HG03064 (cell line): Measurements from ENCODE around the gene RALA.
"Not testable (repeated sequence)": the region's sequence is repeated elsewhere in the genome, so short reads cannot be mapped to it uniquely, and the experiment has no call there.

ENCODE experiments used
- ATAC-seq: cut with Tn5 transposase; IDR thresholded peaks from one replicate; pipeline ENCODE4 v1.9.1; 2021; ENCODE audit warnings: low read depth; ENCODE audit not compliant: unreplicated experiment

Gene RALA

DNA sequence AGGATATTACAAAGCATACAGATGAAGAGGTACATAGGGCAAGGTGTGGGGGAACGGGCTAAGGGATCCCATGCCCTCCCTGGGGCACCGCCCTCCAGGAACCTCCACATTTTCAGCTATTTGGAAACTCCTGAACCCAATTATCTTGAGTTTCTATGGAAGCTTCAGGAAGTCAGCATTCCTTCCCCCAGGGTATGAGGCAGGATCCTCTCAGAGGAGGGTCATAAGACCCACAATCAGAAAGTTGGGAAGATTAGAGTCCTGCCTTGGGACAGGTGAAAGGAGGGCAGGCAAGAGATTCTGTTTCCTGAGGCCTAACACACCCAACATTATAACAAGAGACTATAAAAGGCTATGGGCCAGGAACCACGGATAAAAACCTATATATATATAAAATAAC, 98.0 kb downstream of the RALA start:
- no peak for ATAC-seq

DNA sequence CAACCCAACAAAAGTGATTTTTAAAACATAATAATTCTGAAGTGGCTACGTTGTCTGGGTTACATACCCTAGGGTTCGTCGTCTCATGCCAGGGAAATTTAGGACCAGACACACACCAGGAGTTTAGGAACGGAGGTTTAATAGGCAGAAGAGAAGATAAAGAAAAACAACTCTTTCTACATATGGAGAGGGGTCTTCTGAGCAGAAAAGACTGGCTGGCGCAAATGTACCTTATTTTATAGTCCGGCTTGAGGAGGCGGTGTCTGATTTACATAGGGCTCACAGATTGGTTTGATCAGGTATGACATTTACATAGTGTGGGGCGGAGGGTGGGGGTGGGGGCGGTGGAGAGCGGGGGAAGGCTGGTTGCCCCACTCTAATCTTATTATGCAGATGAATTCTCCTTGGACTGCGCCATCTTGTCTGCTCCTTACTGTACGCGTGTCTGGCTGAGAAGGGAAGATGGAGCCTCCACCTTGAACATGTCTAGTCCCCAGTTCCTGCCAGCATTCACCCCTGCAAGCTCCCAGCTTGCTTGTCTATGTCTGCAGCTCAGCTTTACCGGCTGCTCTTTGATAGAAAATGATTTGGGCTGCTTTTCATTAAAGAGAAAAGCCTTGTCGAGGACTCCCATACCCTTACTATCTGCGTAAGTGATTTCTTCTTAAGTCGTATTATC, 98.7 kb downstream of the RALA start:
- ATAC-seq: no peak

DNA sequence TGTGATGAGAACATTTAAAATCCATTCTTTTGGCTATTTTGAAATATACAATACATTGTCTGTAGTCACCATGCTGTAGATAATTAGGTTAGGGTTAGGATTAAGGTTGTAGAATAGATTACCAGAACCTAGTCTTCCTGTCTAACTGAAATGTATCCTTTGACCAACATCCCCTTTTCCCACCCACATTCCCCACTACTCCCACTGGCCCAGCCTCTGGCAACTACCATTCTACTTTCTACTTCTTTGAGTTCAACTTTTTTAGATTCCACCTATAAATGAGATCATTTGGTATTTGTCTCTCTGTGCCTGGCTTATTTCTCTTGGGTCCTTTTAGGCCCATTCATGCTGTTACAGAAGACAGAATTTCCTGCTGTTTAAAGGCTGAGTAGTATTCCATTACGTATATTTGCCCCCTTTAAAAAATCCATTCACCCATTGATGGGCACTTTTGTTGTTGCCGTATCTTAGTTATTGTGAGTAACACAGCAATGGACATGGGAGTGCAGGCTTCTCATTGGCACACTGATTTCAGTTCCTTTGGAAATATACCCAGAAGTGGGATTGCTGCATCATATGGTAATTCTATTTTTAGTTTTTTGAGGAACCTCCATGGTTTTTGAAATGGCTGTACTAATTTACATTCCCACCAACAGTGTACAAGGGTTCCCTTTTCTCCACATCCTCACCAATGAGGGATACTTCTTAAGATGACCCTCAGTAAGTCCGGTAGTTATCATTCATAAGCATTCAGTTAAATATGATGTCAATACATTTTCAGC, 104.0 kb downstream of the RALA start:
- no peak for ATAC-seq

DNA sequence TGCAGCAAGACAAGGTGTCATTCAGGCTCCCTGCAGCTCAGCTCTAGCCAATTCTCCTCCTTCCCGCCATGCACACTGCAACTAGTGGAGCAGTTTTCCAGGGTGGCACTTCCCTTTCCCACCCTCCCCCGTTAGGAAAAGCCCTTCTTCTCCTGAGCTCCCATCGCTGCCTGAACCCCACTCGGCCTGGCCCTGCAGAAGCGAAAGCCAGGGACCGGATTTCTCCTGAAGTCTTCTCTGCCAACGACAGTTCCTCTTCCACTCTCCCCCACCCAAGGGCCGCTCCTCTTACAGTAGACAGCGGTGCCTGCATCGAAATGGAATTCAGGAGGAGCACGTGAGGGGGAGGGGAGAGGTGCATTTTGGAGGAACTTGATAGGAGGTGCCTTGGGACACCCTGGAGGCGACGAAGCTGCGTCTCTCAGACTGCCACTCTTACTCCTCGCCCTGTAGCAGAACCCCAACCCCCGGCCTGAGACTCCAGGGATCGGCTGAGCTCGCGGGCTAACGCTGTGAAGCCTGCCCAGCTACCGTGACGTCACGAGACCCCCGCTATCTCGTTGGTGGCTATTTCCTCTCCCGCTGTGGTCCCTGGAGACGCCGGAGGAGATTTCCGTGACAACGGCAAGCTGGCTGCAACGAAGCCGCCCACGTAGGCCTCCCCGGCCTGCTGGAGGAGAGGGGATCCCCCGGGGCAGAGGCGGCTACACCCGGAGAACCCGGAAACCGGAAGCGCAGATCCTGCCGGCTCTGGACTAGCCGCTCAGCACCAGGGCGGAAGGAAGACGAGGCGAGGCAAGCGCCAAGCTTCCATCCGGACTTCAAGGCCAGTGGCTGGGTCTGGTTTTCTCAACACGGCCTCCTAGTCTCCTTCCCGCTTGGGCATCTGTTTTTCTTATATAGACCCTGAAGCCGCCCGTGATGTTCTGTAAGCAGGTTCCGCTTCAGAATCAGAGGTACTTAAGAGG, 109.7 kb downstream of the RALA start:
- peak; percentile 96 for ATAC-seq

DNA sequence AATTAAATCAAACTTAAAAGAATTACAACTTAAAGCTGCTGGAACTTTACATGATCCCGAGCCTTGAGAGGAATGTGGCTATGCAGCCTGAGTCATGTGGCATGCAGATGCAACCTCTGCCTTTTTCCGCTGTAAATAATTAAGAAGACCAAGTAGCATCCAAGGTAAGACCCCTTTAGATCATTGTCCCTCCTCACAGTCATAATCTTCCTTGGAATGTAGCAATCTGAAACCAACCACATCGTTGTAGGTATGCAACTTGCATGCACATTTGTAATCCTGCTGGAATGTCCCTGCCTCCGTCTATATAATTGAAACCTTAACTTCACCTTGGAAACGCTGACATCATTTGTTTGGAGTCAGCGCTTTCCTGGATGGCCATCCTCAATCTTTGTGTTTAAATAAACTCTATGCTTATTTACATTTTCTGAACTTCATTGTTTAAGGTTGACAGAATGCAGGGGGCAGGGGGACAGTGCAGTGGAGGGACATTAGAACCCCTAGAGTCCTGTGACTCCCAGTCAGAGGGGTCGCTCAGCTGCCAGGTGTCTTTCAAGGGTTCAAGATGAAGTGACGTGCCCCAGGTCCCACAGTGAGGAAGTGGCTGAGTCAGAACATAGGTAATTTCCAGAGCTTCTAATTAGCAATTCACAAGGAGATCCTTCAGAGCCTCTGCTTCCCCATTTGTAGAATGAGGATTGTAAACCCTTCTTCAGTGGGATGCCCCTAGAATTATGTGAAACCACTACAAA, 110.7 kb downstream of the RALA start:
- no peak for ATAC-seq

DNA sequence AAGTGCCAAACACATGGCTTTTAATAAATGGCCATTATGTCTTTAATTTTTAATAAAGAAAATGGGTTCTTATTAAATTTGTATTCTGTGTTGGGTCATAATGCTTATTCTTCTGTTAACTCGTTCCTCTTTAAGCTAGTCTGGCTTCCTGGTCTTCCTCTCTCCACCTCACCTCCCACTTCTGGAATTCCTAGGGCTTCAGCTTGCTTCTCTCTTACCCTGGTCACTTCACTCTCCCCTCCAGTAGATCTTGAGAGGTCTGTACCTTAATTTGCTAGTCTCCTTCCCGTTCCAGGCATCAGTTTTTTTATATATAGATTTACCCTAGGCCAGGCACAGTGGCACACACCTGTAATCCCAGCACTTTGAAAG, 111.2 kb downstream of the RALA start:
- no peak for ATAC-seq

DNA sequence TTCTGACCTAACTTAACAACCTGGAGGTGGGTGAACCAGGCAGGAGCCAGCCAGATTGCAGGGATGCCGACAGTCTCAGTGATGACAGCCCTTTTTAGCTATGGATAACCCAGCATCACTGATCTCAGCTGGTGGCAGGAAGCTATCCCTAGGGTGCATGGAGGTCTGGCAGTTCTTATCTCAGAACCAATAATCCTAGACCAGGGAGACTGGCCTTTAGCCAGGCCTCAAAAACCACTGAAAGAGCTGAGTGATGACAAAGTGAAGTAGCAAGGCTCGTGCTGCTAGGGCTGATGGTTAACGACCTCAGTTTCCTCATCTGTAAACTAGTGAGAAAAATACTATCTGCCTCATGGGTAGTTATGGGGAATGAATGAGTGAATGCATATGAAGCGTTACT, 112.5 kb downstream of the RALA start:
- no peak for ATAC-seq

DNA sequence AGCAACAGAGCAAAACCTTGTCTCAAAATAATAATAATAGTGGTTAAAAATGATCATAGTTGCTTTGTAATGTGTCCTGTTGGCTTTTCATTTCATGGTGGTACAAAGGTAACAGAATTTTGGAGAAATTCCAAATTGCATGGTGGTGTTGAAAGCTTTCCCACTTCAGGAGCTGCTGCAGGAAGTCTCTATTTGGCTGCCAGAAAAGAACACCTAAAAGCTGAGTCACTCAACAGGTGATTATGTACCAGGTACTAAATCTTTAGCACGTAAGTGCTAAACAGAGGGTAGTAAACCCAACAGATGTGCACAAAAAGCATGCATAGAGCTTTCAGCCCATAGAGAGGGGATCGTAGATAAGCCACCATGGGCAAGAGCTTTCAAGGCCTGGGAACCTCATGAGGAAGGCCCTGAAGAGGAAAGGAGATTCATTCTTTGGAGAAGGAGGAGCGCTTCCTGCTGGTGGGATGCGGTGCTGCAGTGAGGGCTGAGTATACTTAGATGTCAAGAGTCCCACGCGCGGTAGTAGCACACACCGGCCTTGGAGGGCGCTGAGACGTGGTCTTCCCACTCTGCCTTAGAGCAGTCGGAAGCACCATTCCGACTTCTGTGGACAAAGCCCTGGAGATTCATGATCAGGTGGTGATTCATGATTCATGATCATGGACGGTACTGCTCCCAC, 118.7 kb downstream of the RALA start:
- ATAC-seq: no peak

DNA sequence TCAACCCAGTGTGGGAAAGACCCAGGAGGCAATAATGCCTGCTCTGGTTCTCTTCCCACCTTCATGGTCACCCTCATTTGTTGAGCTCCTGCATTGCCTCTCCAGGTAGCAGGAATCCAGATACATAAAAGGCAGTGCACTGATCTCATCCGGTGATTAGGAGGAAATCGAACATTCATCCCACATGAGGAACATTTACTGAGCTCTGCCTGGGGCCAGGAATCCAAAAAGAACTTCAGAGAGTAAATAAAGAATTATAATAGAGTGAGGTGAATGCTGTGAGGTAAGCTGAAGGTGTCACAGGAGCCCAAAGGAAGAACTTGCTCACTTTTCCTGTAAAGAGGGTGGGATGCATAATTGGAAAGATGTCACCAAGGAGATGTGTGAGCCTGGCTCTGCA, 121.2 kb downstream of the RALA start:
- no peak for ATAC-seq

DNA sequence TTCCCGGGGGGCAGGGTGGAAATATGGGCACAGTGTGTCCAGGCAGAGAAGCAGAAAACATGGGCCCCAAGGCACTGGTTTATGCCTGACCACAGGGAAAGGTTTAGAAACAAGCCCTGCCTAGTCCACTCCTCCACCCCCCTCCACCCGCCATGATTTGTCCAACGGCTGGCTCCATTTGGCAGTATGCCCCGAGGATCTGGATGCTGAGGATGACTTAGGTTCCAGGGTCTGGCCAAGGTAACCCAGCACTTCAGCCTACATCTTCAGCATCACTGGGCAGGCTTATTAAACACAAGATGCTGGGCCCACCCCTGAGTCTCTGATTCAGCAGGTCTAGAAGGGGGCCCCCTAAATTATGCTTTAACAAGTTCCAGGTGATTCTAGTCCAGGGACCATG, 121.9 kb downstream of the RALA start:
- ATAC-seq: no peak

DNA sequence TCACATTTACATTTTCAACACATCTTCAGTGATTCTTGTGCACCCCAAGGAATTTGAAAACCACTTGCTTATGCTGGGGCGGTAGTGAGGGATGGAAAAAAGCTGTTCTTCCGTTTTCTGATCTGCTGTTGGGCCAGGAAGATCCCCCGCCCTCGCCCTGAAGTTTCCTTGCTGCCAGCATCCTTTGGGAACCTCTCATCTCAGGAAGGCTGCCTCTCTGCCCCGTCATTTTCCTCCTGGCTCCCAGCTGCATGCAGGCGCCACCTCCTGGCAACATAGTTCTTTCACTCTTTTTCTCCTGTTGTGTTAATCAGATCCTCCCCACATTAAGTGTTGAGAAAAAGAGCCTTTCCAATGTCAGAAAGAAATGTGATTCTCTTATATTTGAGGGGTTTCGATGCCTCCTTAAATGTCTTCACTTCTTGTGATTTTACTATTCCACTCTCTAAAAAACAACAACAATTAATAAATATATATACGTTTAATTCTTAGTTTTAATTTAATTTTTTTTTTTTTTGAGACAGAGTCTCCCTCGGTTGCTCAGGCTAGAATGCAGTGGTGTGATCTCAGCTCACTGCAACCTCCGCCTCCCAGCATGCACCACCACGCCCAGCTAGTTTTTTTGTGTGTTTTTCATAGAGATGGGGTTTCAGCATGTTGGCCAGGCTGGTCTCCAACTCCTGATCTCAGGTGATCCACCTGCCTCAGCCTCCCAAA, 122.9 kb downstream of the RALA start:
- no peak for ATAC-seq

DNA sequence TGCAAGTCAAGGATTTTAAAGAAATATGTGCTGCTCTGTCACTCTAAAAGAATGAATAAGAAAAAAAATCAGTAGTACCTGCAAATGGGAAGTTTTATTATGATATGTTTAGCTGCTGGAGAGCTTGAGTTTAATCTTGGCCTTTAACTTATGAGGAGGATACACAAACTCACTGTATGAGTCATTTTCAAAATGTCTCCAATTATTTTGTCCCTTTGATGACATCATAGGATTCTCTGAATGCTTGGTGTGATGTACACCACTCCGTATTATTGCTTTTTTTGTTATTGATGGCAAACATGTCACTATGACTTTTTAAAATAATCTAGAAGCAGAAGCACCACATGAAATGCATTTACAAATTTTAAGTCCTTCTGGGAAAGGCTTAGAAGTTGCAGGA, 125.8 kb downstream of the RALA start:
- no peak for ATAC-seq

DNA sequence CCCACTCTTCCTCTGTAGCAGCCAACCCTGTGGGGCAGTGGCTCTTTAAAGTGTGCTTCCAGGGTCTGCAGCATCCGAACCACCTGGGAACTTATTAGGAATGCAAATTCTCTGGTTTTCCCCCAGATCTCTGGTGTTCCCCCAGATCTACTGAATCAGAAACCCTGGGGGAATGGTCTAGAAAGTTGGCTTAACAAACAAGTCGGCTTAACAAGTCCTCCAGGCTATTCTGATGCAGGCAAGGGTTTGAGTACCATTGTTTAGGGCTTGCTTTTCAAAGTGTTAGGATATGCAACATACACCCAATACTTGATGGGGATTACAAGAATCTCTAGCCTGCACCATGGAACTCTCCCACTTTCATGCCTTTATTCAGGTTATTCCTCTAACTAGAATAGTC, 126.3 kb downstream of the RALA start:
- no peak for ATAC-seq

DNA sequence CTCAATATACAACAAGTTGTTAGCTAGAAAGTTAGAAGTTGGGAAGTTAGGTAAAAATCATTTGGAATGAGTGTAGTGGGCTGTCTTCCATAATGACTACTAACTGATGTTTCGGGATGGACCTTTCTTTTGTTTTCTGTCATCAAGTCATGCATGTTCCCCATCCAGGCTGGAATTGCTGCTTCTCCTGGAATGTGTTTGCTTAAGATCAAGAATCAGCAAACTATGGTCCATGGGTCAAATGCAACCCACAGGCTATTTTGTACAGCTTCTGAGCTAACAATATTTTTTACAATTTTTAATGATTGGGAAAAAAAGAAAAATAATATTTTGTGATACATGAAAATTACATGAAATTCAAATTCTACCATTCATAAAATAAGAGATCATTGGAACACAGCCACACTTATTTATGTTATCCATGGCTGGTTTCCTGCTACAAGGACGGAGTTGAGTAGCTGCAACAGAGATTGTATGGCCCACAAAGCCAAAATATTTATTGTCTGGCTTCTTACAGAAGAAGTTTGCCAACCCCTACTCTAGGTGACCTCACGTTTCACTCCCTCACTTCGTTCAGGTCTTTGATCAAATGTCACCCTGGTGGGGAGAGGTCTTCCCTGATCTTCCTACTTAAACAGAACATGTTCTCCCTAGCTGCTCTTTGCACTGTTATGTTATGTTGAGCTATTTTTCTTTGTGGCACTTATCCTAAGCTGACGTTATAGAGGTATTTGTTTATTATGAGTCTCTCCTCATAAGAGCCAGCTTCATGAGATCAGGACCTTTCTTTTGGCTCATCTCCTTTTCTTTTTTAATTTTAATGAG, 127.1 kb downstream of the RALA start:
- no peak for ATAC-seq

DNA sequence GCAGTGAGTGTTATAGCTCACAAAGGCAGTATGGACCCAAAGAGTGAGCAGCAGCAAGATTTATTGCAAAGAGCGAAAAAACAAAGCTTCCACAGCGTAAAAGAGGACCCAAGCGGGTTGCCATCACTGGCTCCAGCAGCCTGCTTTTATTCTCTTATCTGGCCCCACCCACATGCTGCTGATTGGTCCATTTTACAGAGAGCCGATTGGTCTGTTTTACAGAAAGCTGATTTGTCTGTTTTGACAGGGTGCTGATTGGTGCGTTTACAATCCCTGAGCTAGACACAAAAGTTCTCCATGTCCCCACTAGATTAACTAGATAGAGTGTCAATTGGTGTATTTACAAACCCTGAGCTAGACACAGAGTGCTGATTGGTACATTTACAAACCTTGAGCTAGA, 129.9 kb downstream of the RALA start:
- not testable (repeated sequence) for ATAC-seq

DNA sequence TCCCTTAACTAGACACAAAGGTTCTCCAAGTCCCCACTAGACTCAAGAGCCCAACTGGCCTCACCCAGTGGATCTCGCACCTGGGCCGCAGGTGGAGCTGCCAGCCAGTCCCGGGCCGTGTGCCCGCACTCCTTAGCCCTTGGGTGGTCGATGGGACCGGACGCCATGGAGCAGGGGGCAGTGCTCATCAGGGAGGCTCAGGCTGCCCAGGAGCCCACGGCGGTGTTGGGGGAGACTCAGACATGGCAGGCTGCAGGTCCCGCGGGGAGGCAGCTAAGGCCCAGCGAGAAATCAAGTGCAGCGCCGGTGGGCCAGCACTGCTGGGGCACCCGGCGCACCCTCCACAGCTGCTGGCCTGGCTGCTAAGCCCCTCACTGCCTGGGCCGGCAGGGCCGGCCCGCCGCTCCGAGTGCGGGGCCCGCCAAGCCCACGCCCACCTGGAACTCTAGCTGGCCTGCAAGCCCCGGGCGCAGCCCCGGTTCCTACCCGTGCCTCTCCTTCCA, 130.5 kb downstream of the RALA start:
- ATAC-seq: no peak

DNA sequence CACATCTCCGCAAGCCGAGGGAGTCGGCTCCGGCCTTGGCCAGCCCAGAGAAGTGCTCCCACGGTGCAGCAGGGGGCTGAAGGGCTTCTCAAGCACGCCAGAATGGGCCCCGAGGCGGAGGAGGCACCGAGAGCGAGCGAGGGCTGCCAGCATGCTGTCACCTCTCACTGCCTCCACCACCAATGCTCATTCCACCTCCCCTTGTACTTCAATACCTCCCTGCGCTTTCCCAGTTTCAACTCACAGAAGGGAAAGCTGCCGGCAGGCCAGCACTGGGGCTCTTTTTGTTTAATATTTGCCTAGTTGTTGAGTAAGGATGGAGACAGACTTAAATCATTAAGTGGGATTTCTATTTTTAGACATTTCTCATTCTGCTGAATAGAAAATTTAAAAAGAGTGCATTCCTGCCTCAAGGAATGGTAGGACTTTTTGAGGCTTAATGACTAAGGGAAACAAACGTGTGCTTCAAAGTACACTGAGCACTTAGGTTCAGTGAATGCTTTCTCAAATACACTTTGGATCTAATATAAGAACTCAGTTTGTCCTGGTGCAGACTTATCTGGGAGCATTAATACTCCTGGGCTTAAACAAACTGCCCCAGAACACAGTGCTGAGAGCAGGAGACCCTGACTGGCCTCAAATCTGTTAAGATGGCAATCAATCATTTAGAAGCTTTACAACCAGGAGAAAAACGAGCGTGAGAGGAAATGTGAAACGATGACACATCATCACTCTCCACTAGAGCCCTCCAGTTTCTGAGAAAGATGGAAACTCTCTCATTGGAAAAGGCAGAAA, 131.2 kb downstream of the RALA start:
- no peak for ATAC-seq

DNA sequence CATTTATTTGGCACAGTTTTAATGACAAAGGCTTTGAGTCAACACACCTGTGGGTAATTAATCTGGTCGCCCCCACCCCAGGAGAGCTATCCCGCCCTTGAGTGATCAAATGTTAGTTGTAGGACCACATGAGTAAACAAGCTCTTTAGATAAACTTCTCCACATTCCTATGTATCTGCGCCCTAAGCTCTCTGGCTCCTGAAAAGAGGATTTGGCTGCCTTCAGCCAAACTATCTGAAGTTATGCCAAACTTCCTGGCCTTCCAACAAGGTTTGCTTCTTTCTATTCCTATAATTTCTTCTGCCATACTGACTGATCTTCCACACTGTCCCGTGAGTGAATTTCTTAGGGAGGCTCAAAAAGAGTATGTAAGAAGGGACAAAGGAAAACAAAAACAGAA, 134.2 kb downstream of the RALA start:
- ATAC-seq: no peak
